ENCODE measurements around the gene NRARP.

The NRARP gene

DNA sequence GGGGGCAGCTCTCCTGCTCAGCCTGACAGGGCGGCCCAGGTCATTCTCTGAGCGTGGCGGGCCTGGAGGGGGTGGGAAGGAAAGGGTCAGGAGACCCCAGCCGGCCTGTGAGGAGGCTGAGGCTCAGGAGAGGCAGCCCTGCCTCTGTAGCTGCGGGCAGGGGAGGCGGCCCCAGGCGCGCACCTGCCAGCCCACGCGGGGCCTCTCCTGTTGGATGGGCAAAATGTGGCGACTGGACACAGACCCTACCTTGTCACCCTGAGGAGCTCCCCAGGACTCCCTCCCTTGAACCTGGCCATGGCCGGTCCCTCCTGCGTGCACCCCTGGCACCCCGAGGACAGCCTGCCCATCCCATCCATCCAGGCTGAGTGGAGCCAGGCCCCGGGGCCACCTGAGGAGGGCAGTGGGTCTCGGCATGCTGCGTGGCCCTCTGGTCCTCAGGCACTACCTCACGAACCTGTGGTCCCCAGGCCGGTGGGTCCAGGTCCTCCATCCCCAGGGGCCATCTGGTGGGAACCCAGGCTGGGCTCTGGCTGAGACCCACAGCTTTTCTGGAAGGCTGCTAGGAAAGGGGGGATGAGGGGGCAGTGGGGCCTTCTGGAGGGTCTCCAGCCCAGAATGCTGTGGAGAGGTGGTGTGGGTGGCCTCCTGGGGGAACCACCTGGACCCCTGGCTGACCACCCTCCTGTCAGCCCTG lies 15.1 kb upstream of the NRARP start:
- no peak overlapping the region for H4K5ac ChIP-seq (ENCODE audit: low read length)
- H3K4me1 ChIP-seq (ENCODE audit: control insufficient read depth, low read depth, low read length): no peaks in the 10 kb centered on the region
- H3K79me1 ChIP-seq (ENCODE audit: low read length): no peaks in the 10 kb centered on the region
- H2BK5ac ChIP-seq (ENCODE audit: low read length): no peak overlapping the region
- no peaks in the 10 kb centered on the region for H3K79me2 ChIP-seq (ENCODE audit: control insufficient read depth, insufficient read depth, low read length)
- no peak overlapping the region for H2BK15ac ChIP-seq (replicated peaks; ENCODE audit: low read depth)
- H2AK5ac ChIP-seq (ENCODE audit: low read length): no peak overlapping the region
- no peak for DNase-seq
- H3K56ac ChIP-seq (ENCODE audit: low read length): no peak overlapping the region
- no peak overlapping the region for H3K4me3 ChIP-seq (ENCODE audit: low read length)
- no peak overlapping the region for H3K9ac ChIP-seq (ENCODE audit: low read length)
- H3K36me3 ChIP-seq (ENCODE audit: control insufficient read depth, insufficient read depth, low read length): no peaks in the 10 kb centered on the region
- WGBS (ENCODE audit: extremely low coverage, insufficient coverage, low lambda C conversion rate): no CpG with 5 or more reads among the region's 19 CpGs
- H3K4ac ChIP-seq (ENCODE audit: low read depth, low read length): no peak overlapping the region
- H2BK120ac ChIP-seq (ENCODE audit: low read depth, low read length): no peak overlapping the region
- H3K18ac ChIP-seq (ENCODE audit: low read length): no peak overlapping the region
- no peak overlapping the region for H3K4me2 ChIP-seq (ENCODE audit: low read length)
- H3K27me3 ChIP-seq (ENCODE audit: insufficient read depth, low read length, poor library complexity): no peaks in the 10 kb centered on the region
- H3K23ac ChIP-seq (ENCODE audit: low read length): no peak overlapping the region
- H4K8ac ChIP-seq (ENCODE audit: low read depth, low read length): no peak overlapping the region
- no peak overlapping the region for H3K27ac ChIP-seq (ENCODE audit: low read depth, low read length)

DNA sequence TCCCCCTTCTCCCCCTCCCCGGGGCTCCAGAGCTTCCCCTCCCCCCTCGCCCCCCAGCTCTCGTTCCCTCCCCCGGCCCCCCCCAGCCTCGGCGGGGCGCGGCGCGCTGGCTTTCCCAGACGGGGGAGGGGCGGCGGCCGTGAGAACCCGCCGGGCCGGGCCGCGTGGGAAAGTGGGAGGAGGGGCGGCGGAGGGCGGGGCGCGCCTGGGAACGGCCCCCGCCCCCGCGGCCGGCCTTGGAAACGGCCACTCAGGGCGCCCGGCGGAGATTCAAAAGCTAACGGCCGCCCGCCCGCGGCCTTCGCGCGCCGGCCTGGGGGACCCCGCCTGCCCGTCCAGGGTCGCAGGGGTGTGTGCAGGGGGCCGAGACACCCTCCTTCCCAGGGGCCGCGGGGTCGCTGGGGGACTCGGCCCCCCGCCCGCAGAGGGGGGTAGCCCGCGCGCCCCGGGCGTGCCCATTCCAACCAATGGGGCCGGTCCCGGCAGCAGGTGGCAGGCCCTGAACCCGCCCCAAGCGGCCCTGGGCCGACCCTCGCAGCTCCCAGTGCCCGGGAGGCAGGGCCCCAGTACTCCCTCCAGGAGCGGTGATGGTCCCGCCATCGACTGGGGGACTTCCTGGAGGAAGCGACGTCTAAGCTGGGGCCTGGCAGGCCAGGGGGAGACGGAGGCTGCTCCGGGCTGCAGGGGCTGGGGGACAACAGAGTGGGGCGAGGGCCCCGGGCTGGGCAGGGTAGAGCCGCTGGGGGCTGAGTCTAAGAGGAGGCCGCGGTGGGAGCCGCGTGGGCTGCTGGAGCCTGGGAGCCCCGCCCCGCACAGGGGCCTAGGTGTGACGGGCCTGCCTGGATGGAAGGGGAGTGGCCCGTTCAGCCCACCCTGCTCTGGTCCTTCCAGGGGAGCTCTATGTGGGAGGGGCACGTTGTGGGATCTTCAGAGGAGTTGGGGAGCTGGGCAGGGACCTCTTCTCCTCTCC lies 14.2 kb upstream of the NRARP start:
- Histone ChIP-seq H2BK5ac (ENCODE audit: low read length) (no peak overlapping the region), H3K4me1 (ENCODE audit: control insufficient read depth, low read depth, low read length) (no peaks in the 10 kb centered on the region), H2BK15ac (replicated peaks; ENCODE audit: low read depth) (no peak overlapping the region), H4K8ac (ENCODE audit: low read depth, low read length) (no peak overlapping the region), H4K5ac (ENCODE audit: low read length) (no peak overlapping the region), H2AK5ac (ENCODE audit: low read length) (no peak overlapping the region), H3K36me3 (ENCODE audit: control insufficient read depth, insufficient read depth, low read length) (no peaks in the 10 kb centered on the region), H3K4me2 (ENCODE audit: low read length) (peak overlapping the region; percentile 18), H3K4me3 (ENCODE audit: low read length) (no peak overlapping the region), H2BK120ac (ENCODE audit: low read depth, low read length) (no peak overlapping the region), H3K79me2 (ENCODE audit: control insufficient read depth, insufficient read depth, low read length) (no peaks in the 10 kb centered on the region), H3K4ac (ENCODE audit: low read depth, low read length) (peak overlapping the region; percentile 60), H3K27ac (ENCODE audit: low read depth, low read length) (no peak overlapping the region), H3K56ac (ENCODE audit: low read length) (peak overlapping the region; percentile 45), H3K79me1 (ENCODE audit: low read length) (no peaks in the 10 kb centered on the region), H3K18ac (ENCODE audit: low read length) (peak overlapping the region; percentile 41), H3K9ac (ENCODE audit: low read length) (peak overlapping the region; percentile 56), H3K27me3 (ENCODE audit: insufficient read depth, low read length, poor library complexity) (no peaks in the 10 kb centered on the region), H3K23ac (ENCODE audit: low read length) (no peak overlapping the region)
- WGBS (ENCODE audit: extremely low coverage, insufficient coverage, low lambda C conversion rate): no CpG with 5 or more reads among the region's 83 CpGs
- no peak for DNase-seq

DNA sequence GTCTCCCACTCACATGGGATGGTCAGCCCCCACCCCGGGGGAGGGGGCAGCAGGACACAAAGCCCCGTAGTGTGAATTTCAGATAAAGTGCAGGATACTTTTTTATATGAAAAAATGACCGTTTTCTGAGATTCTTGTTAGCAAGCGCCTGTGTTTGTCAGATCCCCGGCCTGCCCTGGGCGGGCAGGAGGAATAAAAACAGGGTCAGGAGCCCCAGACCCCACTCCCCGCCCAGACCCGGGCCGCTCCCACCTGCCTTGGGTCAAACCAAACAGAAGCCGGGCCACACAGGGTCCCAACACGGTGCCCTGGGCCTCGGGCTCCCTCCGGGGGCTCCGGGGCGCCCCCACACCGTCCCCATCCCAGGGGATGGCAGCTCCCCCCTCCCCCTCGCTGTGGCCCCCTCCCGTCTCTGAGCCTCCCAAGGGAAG lies 13.5 kb upstream of the NRARP start:
- Histone ChIP-seq H3K23ac (ENCODE audit: low read length) (no peak overlapping the region), H3K79me1 (ENCODE audit: low read length) (no peaks in the 10 kb centered on the region), H3K4me2 (ENCODE audit: low read length) (no peak overlapping the region), H4K8ac (ENCODE audit: low read depth, low read length) (no peak overlapping the region), H3K79me2 (ENCODE audit: control insufficient read depth, insufficient read depth, low read length) (no peaks in the 10 kb centered on the region), H3K4me3 (ENCODE audit: low read length) (no peak overlapping the region), H3K27ac (ENCODE audit: low read depth, low read length) (no peak overlapping the region), H2BK5ac (ENCODE audit: low read length) (no peak overlapping the region), H3K4ac (ENCODE audit: low read depth, low read length) (peak overlapping the region; percentile 60), H3K56ac (ENCODE audit: low read length) (no peak overlapping the region), H3K27me3 (ENCODE audit: insufficient read depth, low read length, poor library complexity) (no peaks in the 10 kb centered on the region), H2BK120ac (ENCODE audit: low read depth, low read length) (no peak overlapping the region), H3K4me1 (ENCODE audit: control insufficient read depth, low read depth, low read length) (no peaks in the 10 kb centered on the region), H3K36me3 (ENCODE audit: control insufficient read depth, insufficient read depth, low read length) (no peaks in the 10 kb centered on the region), H3K9ac (ENCODE audit: low read length) (no peak overlapping the region), H2AK5ac (ENCODE audit: low read length) (no peak overlapping the region), H3K18ac (ENCODE audit: low read length) (peak overlapping the region; percentile 41), H2BK15ac (replicated peaks; ENCODE audit: low read depth) (no peak overlapping the region), H4K5ac (ENCODE audit: low read length) (no peak overlapping the region)
- DNase-seq: no peak
- WGBS (ENCODE audit: extremely low coverage, insufficient coverage, low lambda C conversion rate): no CpG with 5 or more reads among the region's 18 CpGs

DNA sequence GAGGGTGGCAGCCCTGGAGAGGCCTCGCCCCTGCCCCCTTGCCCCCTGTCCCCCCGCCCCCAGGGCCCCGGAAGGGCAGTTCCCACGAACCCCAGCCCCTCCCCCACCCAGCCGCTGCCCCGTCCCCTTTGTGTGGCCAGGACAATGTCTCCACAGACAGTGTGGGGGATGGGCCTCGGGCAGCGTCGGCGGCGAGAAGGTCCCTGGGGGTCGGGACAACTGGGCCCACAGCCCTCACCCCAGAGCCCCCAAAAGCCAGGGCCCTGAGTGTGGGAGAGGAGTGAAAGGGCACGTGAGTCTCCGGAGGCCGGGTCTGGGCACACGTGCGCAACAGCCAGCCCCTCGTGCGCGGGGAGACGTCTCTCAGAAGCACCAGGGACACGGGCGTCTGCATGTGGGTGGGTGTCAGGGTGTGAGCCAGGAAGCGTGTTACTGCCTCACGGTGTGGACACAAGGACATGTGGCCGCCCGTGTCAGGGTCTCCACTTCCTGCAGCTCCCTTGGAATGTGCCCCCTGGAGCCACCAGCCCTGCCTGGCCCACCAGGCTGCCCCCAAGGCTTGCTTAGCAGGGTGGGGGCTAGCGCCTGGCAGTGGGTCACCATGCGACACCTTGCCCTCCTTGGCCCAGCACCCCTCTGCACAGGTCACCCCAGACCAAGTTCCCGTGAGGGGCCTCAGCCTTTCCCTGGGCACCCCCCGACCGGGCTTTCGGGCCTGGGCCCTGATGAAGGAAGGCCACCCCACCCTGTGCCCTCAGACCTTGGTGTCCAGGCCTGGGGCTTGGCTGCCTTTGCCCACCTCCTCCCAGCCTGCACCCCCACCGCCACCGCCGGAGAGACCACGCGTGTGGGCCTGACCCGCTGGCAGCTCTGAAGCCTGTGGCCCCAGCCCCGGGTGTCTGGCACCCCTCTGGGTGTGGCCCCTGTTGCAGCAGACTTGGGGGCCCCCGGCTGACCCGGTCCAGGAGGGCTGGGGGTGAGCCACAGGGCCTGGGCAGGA lies 12.8 kb upstream of the NRARP start:
- H3K27me3 ChIP-seq (ENCODE audit: insufficient read depth, low read length, poor library complexity): no peaks in the 10 kb centered on the region
- H2BK5ac ChIP-seq (ENCODE audit: low read length): no peak overlapping the region
- H3K4me3 ChIP-seq (ENCODE audit: low read length): no peak overlapping the region
- H3K4me2 ChIP-seq (ENCODE audit: low read length): no peak overlapping the region
- peak overlapping the region; percentile 29 for H3K56ac ChIP-seq (ENCODE audit: low read length)
- peak overlapping the region; percentile 36 for H3K9ac ChIP-seq (ENCODE audit: low read length)
- no peaks in the 10 kb centered on the region for H3K36me3 ChIP-seq (ENCODE audit: control insufficient read depth, insufficient read depth, low read length)
- H3K23ac ChIP-seq (ENCODE audit: low read length): no peak overlapping the region
- H2AK5ac ChIP-seq (ENCODE audit: low read length): no peak overlapping the region
- DNase-seq: no peak
- no peak overlapping the region for H2BK120ac ChIP-seq (ENCODE audit: low read depth, low read length)
- no CpG with 5 or more reads among the region's 42 CpGs for WGBS (ENCODE audit: extremely low coverage, insufficient coverage, low lambda C conversion rate)
- H3K79me1 ChIP-seq (ENCODE audit: low read length): no peaks in the 10 kb centered on the region
- no peak overlapping the region for H4K8ac ChIP-seq (ENCODE audit: low read depth, low read length)
- H3K18ac ChIP-seq (ENCODE audit: low read length): peak overlapping the region; percentile 13
- no peak overlapping the region for H3K27ac ChIP-seq (ENCODE audit: low read depth, low read length)
- peak overlapping the region; percentile 41 for H3K4ac ChIP-seq (ENCODE audit: low read depth, low read length)
- H2BK15ac ChIP-seq (replicated peaks; ENCODE audit: low read depth): no peak overlapping the region
- H3K79me2 ChIP-seq (ENCODE audit: control insufficient read depth, insufficient read depth, low read length): no peaks in the 10 kb centered on the region
- no peaks in the 10 kb centered on the region for H3K4me1 ChIP-seq (ENCODE audit: control insufficient read depth, low read depth, low read length)
- no peak overlapping the region for H4K5ac ChIP-seq (ENCODE audit: low read length)

DNA sequence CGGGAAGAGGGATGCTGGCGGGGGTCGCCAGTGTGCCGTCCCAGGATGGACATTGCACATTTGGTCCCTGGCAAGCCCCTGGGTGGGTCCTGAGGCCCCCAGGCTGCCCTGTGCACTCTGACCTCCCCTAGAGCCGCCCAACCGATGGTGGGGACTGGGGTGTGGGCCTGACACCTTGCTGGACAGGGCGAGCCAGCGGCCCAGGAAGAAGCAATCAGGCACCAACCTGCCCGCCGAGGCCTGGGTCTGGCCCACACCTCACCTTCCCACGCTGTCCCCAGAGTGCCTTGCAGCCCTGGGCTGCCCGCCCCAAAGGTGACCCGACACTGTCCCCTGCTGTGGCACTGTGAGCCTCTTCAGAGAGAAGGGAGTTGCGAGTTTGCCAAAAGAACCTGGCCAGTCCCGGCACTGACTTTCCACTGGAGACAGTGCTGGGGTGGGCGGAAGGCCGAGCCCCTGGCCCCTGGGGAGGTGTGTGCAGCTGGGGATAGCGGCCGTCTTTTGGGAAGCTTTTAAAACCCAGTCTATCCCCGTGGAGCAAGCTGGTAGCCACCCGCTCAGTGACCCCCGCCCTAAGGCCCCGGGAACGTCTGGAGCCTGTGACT lies 12.0 kb upstream of the NRARP start:
- Histone ChIP-seq H2BK120ac (ENCODE audit: low read depth, low read length) (no peak overlapping the region), H3K4ac (ENCODE audit: low read depth, low read length) (no peak overlapping the region), H3K56ac (ENCODE audit: low read length) (no peak overlapping the region), H3K79me2 (ENCODE audit: control insufficient read depth, insufficient read depth, low read length) (no peaks in the 10 kb centered on the region), H3K4me1 (ENCODE audit: control insufficient read depth, low read depth, low read length) (no peaks in the 10 kb centered on the region), H4K8ac (ENCODE audit: low read depth, low read length) (no peak overlapping the region), H3K27ac (ENCODE audit: low read depth, low read length) (no peak overlapping the region), H3K23ac (ENCODE audit: low read length) (no peak overlapping the region), H3K4me3 (ENCODE audit: low read length) (no peak overlapping the region), H3K79me1 (ENCODE audit: low read length) (no peaks in the 10 kb centered on the region), H2BK5ac (ENCODE audit: low read length) (no peak overlapping the region), H3K27me3 (ENCODE audit: insufficient read depth, low read length, poor library complexity) (no peaks in the 10 kb centered on the region), H2AK5ac (ENCODE audit: low read length) (no peak overlapping the region), H4K5ac (ENCODE audit: low read length) (no peak overlapping the region), H3K36me3 (ENCODE audit: control insufficient read depth, insufficient read depth, low read length) (no peaks in the 10 kb centered on the region), H2BK15ac (replicated peaks; ENCODE audit: low read depth) (no peak overlapping the region), H3K18ac (ENCODE audit: low read length) (peak overlapping the region; percentile 3), H3K9ac (ENCODE audit: low read length) (no peak overlapping the region), H3K4me2 (ENCODE audit: low read length) (no peak overlapping the region)
- WGBS (ENCODE audit: extremely low coverage, insufficient coverage, low lambda C conversion rate): no CpG with 5 or more reads among the region's 24 CpGs
- no peak for DNase-seq

All from mesendoderm (in vitro differentiated cells).